GM12874 (cell line): ENCODE results near the gene C9orf153.

Source experiments
- TF ChIP-seq, protein P1 (sequence below): IDR thresholded peaks from 2 replicates; pipeline ENCODE4 v1.5.1; 2011; ENCODE audit warnings: low read depth, mild to moderate bottlenecking, control low read depth, low read length, moderate library complexity; ENCODE audit not compliant: insufficient read depth

Gene C9orf153

DNA sequence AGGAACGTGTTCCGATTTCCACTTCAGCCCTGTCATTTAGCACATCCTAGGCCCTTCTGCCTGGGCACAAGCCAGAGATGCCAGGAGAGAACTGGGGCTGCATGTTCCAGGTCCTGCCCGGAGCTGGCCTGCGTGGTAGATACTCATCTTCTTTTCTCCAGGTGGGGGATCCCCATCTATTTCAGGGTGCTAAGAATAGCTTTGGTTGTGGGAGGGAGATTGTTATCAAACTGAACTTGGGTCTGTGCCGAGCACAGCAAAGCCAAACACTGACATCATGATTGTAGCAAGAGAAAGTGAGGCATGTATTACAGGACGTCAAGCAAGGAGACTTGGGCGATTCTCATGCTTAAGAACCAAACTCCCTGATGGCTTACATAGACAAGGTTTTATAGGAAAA lies 18.2 kb downstream of the C9orf153 start:
- TF ChIP-seq, protein P1, sequence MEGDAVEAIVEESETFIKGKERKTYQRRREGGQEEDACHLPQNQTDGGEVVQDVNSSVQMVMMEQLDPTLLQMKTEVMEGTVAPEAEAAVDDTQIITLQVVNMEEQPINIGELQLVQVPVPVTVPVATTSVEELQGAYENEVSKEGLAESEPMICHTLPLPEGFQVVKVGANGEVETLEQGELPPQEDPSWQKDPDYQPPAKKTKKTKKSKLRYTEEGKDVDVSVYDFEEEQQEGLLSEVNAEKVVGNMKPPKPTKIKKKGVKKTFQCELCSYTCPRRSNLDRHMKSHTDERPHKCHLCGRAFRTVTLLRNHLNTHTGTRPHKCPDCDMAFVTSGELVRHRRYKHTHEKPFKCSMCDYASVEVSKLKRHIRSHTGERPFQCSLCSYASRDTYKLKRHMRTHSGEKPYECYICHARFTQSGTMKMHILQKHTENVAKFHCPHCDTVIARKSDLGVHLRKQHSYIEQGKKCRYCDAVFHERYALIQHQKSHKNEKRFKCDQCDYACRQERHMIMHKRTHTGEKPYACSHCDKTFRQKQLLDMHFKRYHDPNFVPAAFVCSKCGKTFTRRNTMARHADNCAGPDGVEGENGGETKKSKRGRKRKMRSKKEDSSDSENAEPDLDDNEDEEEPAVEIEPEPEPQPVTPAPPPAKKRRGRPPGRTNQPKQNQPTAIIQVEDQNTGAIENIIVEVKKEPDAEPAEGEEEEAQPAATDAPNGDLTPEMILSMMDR, result no peak

DNA sequence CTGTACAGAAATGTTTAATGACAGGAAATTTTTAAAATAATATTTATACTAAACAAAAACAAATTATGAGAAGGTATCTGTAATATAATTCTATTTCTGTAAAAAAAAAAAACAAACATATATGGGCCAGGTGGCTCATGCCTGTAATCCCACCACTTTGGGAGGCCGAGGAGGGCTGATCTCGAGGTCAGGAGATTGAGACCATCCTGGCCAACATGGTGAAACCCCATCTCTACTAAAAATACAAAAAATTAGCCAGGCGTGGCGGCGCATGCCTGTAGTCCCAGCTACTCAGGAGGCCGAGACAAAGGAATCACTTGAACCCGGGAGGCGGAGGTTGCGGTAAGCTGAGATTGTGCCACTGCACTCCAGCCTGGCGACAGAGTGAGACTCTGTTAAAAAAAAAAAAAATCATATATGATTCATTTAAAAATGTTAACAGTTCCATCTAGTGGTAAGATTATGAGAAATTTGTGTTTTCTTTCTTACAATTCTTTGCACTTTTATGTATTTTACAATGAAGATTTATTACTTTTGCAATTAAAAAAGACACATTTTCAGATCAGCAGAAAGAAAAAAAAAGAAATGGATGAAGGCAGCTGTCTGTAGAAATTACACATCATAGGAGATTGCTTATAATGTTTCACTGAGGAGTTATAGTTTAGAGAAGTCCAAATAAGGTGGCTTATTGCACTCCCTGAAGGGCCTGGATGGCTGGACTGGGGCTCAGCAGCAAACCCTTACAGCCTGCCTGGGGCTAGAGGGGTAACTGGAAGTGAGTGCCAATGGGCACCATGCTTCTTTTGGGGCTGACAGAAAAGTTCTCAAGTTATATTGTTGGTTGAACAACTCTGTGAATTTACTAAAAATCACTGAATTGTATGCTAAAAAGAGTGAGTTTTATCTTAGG lies 20.3 kb downstream of the C9orf153 start:
- TF ChIP-seq, protein P1, result no peak

DNA sequence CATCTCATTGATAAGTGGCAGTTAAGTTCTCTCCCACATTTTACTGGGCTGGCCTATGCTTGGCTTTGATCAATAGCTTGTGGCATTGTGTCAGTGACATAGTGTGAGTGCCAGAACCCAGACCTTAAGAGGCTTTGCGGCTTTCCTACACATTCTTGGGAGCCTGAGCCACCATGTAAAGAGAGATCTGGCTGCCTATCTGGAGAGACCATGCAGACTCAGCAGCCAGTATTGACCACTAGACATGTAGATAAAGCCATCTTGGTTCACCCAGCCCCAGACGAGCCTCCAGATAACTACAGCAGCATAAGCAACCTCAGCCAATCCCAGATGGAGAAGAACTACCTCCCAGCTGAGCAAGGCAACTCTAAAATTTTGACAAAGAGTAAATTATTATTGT lies 28.6 kb downstream of the C9orf153 start:
- TF ChIP-seq, protein P1, result no peak

DNA sequence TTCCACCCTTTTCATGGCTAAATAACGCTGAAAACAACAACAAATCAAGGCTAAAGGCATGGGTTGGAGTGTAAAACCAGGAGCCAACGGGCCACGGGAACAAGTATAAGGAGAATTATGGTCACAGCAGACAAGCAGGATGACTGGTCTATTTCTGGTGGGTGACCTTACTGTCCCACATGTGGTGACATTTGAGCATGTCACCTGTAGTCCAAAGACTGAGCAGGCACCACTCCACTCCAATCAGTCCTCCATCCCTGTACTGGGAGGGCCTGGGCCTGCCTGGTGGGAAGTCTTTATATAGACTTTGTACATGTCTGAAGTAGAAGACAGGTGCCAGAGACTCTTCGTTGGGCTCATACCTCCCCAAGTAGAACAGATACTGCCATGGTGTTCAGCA lies 36.8 kb downstream of the C9orf153 start:
- TF ChIP-seq, protein P1, result no peak

DNA sequence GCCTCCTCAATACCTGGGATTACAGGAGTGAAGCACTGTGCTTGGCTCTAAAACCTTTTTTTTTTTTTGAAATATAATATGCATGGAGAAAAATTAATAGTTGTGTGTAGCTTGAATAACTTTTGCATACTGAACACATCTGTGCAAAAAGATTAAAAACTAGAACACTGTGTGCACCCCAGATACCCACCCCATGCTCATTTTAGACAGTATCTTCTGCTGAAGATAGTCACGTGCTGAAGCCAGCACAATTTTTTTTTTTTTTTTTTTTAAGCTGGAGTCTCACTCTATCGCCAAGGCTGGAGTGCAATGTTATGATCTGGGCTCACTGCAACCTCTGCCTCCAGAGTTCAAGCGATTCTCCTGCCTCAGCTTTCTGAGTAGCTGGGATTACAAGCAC lies 39.9 kb downstream of the C9orf153 start:
- TF ChIP-seq, protein P1, result no peak

DNA sequence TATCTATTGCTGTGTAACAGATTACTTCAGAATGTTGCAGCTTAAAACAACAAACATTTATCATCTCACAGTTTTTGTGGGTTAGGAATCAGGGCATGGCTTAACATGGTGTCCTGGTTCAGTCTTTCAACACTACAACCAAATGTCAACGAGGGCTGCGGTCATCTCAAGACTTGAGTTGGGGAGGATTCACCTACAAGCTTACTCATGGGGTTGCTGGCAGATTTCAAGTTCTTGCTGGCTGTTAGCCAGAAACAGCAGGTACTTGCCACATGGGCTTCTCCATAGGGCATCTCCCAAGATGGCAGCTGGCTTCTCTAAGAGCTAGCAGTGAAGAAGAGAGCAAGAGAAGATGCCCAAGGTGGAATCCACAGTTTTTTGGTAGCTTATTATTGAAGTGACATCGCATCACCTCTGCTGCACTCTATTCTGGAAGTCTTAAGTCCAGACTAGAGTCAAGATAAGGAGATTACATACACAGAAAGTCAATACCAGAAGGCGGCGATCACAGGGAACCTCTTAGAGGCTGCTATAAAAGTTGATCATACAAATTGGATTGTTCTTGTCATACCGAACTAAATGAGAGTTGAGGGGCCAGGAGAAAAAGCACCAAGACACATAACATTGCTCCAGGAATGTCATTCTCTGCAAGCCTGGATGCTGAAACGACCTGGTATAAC lies 42.2 kb downstream of the C9orf153 start:
- TF ChIP-seq, protein P1, result no peak

DNA sequence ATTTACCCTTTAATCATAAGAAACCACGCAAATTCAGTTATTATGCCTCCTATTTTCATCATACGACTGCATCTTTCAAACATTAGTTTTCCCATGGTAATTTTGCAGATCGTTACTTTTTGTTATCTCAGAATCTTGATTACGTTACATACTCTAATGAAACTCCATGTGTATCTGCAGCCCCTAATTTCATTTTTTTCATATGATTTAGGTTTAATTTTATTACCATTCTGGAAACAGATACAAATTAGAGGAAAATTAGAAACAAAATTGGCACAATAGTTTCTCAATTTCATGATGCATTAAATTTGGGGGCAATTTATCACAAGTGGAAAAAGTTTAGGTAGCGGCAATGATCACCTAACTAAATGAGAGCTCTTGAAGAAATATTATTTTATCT lies 52.3 kb downstream of the C9orf153 start:
- TF ChIP-seq, protein P1, result no peak
